Spleen (tissue), 11 donors: ENCODE results near the gene ITGA6. TPM values are rescaled to one million over a fixed set of nuclear protein-coding genes. Genes with fewer than 3 reads are reported as not detected.

Experiments
- DNase-seq: peaks from one replicate; pipeline ENCODE4 v3.0.0-alpha.2; 2020
- H3K27ac ChIP-seq, 8 donors: fragments of 200-600 bp; sonication (generic) in 7 of 8; 1 replicate in 4 of 8; 2 replicates in 4 of 8; pipeline versions ENCODE4 v1.5.0 to v1.8.0; 2016 to 2021; ENCODE audit warnings: inconsistent platforms in 4 of 8, mild to moderate bottlenecking in 4 of 8, moderate library complexity in 1 of 8
- H3K27me3 ChIP-seq, 7 donors: fragments of 200-600 bp; sonication (generic) in 6 of 7; replicated peaks in 1 of 7; 1 replicate in 4 of 7; 2 replicates in 3 of 7; pipeline versions ENCODE4 v1.5.0 to v1.8.0; 2016 to 2021; ENCODE audit warnings: inconsistent platforms in 3 of 7, mild to moderate bottlenecking in 1 of 7
- H3K36me3 ChIP-seq, 6 donors: fragments of 200-600 bp; sonication (generic) in 5 of 6; 1 replicate in 4 of 6; 2 replicates in 2 of 6; pipeline versions ENCODE4 v1.5.0 to v1.8.0; 2016 to 2021; ENCODE audit warnings: inconsistent platforms in 2 of 6
- H3K4me1 ChIP-seq, 6 donors: fragments of 200-600 bp; sonication (generic) in 5 of 6; 1 replicate in 3 of 6; 2 replicates in 3 of 6; pipeline versions ENCODE4 v1.5.0 to v1.8.0; 2016 to 2021; ENCODE audit warnings: inconsistent platforms in 3 of 6
- H3K4me3 ChIP-seq, 8 donors: fragments of 200-600 bp; sonication (generic) in 7 of 8; 1 replicate in 4 of 8; 2 replicates in 4 of 8; pipeline versions ENCODE4 v1.5.0 to v1.8.0; 2016 to 2021; ENCODE audit warnings: inconsistent platforms in 4 of 8, mild to moderate bottlenecking in 4 of 8, moderate library complexity in 2 of 8
- H3K9me3 ChIP-seq, 8 donors: fragments of 200-600 bp; sonication (generic) in 7 of 8; 1 replicate in 4 of 8; 2 replicates in 4 of 8; pipeline versions ENCODE4 v1.5.0 to v1.8.0; 2016 to 2021; ENCODE audit warnings: inconsistent platforms in 4 of 8
- POLR2A ChIP-seq, 3 donors: fragments of 450-650 bp; IDR thresholded peaks; one replicate each; pipeline ENCODE4 v1.5.1; 2017; ENCODE audit warnings: antibody characterized with exemption in 3 of 3, mild to moderate bottlenecking in 1 of 3
- POLR2AphosphoS5 ChIP-seq, 3 donors: sonication (generic); formaldehyde crosslinking; IDR thresholded peaks; one replicate each; pipeline ENCODE4 v1.5.1; 2017; ENCODE audit warnings: antibody characterized with exemption in 3 of 3
- WGBS, 5 donors: extraction: QIAGEN DNeasy Blood & Tissue Kit in 3 of 5; methylation state at CpG; one replicate each; pipeline versions ENCODE4 v1.1.5 to v1.1.7; 2013 to 2018; 5-methylcytosine and 5-hydroxymethylcytosine counted together
- intact Hi-C: fragments of 100-400 bp; cut with DNase I; formaldehyde crosslinking; loops from one replicate; pipeline ENCODE4 v1.15.0; 2023; ENCODE audit warnings: low total_unique reads
- polyA plus RNA-seq, 3 donors: library from polyadenylated mRNA; stranded (reverse); fragments of 200-250 nt; gene quantifications; one replicate each; pipeline ENCODE4 v1.2.1, GENCODE V29; 2013
- total RNA-seq, 7 donors: library from RNA; depleted of rRNA in 3 of 7; stranded (reverse); fragments of >200 nt in 3 of 7; fragmentation: NEBNext Ultra II Directional in 4 of 7; extraction: Animal tissue kit (Norgen Biotek cat#: 25700) in 4 of 7; gene quantifications; one replicate each; pipeline versions ENCODE4 v1.1.0 to v1.2.1, GENCODE V29; 2016 to 2021
- TF ChIP-seq, protein P1 (sequence below), 11 experiments: fragments of 200-600 bp in 7 of 11; fragments of 450-650 bp in 4 of 11; sonication (generic) in 4 of 11; IDR thresholded peaks in 8 of 11; conservative IDR thresholded peaks in 3 of 11; 1 replicate in 7 of 11; 2 replicates in 4 of 11; pipeline versions ENCODE4 v1.4.0 to v1.8.0; 2016 to 2021; ENCODE audit warnings: antibody characterized with exemption in 11 of 11, inconsistent platforms in 4 of 11, mild to moderate bottlenecking in 1 of 11
- donor health status: healthy with polysubstance abuse.
- donor health status: DM: no; HTN: no; CAD: no; lungs with moderate emphysema.
- donor health status: DM: no; HTN: no; CAD: no.
- donor health status: Bipolar disorder and iron deficiency.
- donor health status: healthy.
- donor health status: DM: no; HTN: no; CAD: no.
- donor health status: DM: yes; HTN: yes; CAD: no.

ITGA6 gene
- total and polyA plus RNA-seq, 10 donors: 6.9 to 172 (median 88.8) TPM

DNA sequence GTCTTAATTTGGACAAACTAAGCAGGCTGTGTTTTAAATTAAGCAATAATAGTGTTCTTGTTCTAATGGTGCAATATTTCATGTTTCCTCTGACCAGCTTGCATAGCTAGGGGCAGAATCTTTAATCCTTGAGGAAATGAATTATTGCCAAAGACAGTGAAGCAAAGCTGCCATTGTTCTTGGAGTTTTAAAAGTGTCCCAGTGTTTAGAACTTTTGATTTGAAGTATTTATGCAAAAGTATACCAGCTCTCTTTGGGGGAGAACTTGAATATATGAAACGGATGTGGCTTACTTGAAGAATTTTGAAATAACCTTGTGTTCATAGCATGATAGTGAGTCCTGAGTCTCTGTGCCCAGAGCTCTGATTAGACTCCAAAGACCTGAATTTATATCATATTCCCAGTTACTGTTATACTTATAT lies 33.4 kb downstream of the ITGA6 start:
- Histone ChIP-seq H3K27me3 (no peaks in the 10 kb centered on the region), H3K9me3 (no peaks in the 10 kb centered on the region), H3K4me3 (no peak overlapping the region), H3K27ac (peak overlapping the region in 6 of 8 donors; percentile 9 to 84 (median 54)), H3K4me1 (peaks cover 41 to 95% (median 68%) of the 10 kb centered on the region in 6 donors), H3K36me3 (no peaks in the 10 kb centered on the region)
- intact Hi-C loops: loop anchor here (5.0 kb wide), 1 partner anchor 33 kb away; the partner anchor contains the start of gene ITGA6
- TF ChIP-seq, protein P1, sequence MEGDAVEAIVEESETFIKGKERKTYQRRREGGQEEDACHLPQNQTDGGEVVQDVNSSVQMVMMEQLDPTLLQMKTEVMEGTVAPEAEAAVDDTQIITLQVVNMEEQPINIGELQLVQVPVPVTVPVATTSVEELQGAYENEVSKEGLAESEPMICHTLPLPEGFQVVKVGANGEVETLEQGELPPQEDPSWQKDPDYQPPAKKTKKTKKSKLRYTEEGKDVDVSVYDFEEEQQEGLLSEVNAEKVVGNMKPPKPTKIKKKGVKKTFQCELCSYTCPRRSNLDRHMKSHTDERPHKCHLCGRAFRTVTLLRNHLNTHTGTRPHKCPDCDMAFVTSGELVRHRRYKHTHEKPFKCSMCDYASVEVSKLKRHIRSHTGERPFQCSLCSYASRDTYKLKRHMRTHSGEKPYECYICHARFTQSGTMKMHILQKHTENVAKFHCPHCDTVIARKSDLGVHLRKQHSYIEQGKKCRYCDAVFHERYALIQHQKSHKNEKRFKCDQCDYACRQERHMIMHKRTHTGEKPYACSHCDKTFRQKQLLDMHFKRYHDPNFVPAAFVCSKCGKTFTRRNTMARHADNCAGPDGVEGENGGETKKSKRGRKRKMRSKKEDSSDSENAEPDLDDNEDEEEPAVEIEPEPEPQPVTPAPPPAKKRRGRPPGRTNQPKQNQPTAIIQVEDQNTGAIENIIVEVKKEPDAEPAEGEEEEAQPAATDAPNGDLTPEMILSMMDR (IDR thresholded peaks at IDR 0.05 in 8 of 11, conservative IDR thresholded peaks at IDR 0.05 in 3 of 11): no peak
- TF ChIP-seq POLR2AphosphoS5 (IDR thresholded peaks at IDR 0.05) (no peak), POLR2A (IDR thresholded peaks at IDR 0.05) (no peak)
- WGBS, 5 donors: 16 to 58% (median 32%) methylated on average over 1 of the region's 1 CpG
- DNase-seq: no peak

DNA sequence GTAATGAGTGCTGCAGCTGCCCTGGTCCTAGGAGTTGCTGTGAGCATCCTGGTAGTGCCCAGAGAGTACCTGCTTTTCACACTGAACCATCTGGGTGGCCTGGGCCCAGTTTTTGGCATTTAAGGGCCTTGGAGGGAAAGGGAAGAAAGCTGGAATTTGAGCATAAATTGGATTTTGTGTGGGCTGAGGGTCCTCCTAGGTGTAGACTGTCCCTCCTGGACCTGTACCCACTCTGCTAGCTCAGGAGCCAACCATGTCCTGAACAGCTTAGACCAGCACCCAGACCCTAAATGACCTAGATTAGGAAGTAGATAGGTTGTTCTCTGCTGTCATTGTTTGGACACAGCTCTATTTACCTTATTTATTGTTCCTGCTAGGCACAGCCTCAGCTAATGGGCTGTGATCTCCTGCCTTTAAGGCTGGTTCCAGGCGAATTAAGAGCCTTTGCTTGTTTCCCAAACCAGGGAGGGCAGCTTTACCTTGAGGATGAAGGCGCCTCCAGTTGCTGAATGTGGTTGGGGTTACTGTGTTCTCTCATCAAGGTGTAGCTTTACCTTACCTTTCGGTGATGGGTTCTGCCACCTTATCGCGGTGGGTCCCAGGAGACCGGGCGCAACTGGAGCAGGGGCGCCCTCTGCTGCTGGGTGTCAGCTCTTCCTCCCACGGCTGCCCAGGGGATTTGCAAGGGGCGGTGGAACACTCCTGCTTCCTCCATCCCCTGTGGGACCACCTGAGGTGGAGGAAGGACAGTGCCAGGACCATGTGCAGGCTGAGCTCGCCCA lies 34.4 kb downstream of the ITGA6 start:
- Histone ChIP-seq H3K4me1 (peaks cover 41 to 90% (median 66%) of the 10 kb centered on the region in 6 donors), H3K27ac (peak overlapping the region in 6 of 8 donors; percentile 41 to 84 (median 72)), H3K4me3 (peak overlapping the region in 3 of 8 donors; percentile 6 to 50 (median 11)), H3K9me3 (no peaks in the 10 kb centered on the region), H3K27me3 (no peaks in the 10 kb centered on the region), H3K36me3 (peaks cover 0 to 9% (median 0%) of the 10 kb centered on the region in 6 donors)
- WGBS, 5 donors: 12 to 28% (median 17%) methylated on average over 6 to 11 of the region's 11 CpGs
- intact Hi-C loops: loop anchor here (2.0 to 5.0 kb wide), 2 partner anchors 34 to 289 kb away; partner anchors contain the start of gene ITGA6
- TF ChIP-seq POLR2A (IDR thresholded peaks at IDR 0.05) (no peak), POLR2AphosphoS5 (IDR thresholded peaks at IDR 0.05) (peak in 2 of 3 donors; percentile 53 to 55)
- TF ChIP-seq, protein P1 (IDR thresholded peaks at IDR 0.05 in 8 of 11, conservative IDR thresholded peaks at IDR 0.05 in 3 of 11): peak; percentile 56 to 91 (median 84)
- DNase-seq: peak; percentile 93

DNA sequence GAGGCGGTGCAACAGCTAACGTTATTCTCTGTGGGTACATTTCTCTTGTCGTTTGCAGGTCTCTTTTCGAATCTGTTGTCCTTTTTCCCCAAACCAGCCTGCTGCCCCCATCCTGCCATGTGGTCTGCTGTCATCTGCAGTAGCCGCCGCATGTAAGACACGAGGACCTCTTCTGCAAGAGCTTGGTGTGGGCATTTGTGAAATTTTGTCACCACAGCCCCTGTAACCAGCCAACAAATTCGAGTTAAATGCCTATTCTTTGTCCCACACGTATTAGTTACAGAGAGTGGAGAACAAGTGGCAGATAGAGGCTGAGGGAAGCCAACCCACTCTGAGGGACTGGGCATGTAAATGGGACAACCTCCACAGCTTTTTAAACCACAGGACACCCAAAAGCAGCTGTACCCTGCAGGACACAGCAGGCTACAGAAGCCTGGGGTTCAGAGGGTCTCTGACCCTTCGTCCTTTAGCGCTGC lies 35.0 kb downstream of the ITGA6 start:
- no peak for DNase-seq
- peaks cover 0 to 15% (median 2%) of the 10 kb centered on the region in 6 donors for H3K36me3 ChIP-seq
- H3K9me3 ChIP-seq: no peaks in the 10 kb centered on the region
- peak overlapping the region in 7 of 8 donors; percentile 41 to 84 (median 69) for H3K27ac ChIP-seq
- 25 to 37% (median 29%) methylated on average over 11 of the region's 11 CpGs for WGBS, 5 donors
- intact Hi-C loops: loop anchor here (2.0 to 5.0 kb wide), 2 partner anchors 35 to 290 kb away; partner anchors contain the start of gene ITGA6
- TF ChIP-seq POLR2AphosphoS5 (IDR thresholded peaks at IDR 0.05): no peak
- TF ChIP-seq, protein P1 (IDR thresholded peaks at IDR 0.05 in 8 of 11, conservative IDR thresholded peaks at IDR 0.05 in 3 of 11): peak in 7 of 11 experiments; percentile 0 to 60 (median 42)
- H3K4me1 ChIP-seq: peaks cover 41 to 88% (median 66%) of the 10 kb centered on the region in 6 donors
- H3K4me3 ChIP-seq: peak overlapping the region in 3 of 8 donors; percentile 6 to 50 (median 11)
- H3K27me3 ChIP-seq: no peaks in the 10 kb centered on the region
